A549 (cell line): ENCODE data around the gene PDE8B. TPM values are rescaled to one million over a fixed set of nuclear protein-coding genes. Genes with fewer than 3 reads are reported as not detected.

Experiments used
- ATAC-seq, 2 experiments: fragments of 200-7000 bp in 1 of 2; fragments of >200 bp in 1 of 2; cut with Nextera tagmentation in 1 of 2; cut with Tn5 transposase in 1 of 2; 3 replicates each; pipeline versions ENCODE4 v1.8.0 to v1.9.1; 2018 to 2020; ENCODE audit warnings: mild to moderate bottlenecking in 1 of 2, moderate library complexity in 1 of 2
- CTCF ChIA-PET: fragments of 300-600 bp; sonication (Branson Sonifier 250); formaldehyde crosslinking; extraction: SDS; loops from one replicate; lab custom pipeline; 2021; ENCODE audit warnings: antibody characterized with exemption, inconsistent platforms; lab: Yijun Ruan, JAX
- POLR2A ChIA-PET: fragments of 350-600 bp; formaldehyde crosslinking; extraction: SDS; loops from one replicate; lab custom pipeline; 2021; ENCODE audit warnings: antibody characterized with exemption, inconsistent platforms; lab: Yijun Ruan, JAX
- DNase-seq, 2 experiments: peaks; one replicate each; pipeline versions ENCODE4 v3.0.0 to v3.0.0-alpha.2; 2011 to 2016; ENCODE audit warnings: low read depth in 1 of 2, low spot score in 1 of 2
- FAIRE-seq: peaks from 2 replicates; lab custom pipeline; 2011; peaks lifted over from hg19 to GRCh38; lab: Jason Lieb, UNC
- H3K27ac ChIP-seq, 2 experiments: fragments of >200 bp; sonication (Bioruptor Twin); formaldehyde crosslinking; 3 replicates each; pipeline ENCODE4 v1.5.1; 2016 to 2017
- H3K4me1 ChIP-seq: fragments of >200 bp; sonication (Bioruptor Twin); formaldehyde crosslinking; 3 replicates; pipeline ENCODE4 v1.6.1; 2016
- H3K4me2 ChIP-seq: fragments of >200 bp; sonication (Bioruptor Twin); formaldehyde crosslinking; 3 replicates; pipeline ENCODE4 v1.6.1; 2016
- H3K4me3 ChIP-seq: fragments of >200 bp; sonication (Bioruptor Twin); formaldehyde crosslinking; 3 replicates; pipeline ENCODE4 v1.5.1; 2016
- H3K9me3 ChIP-seq: fragments of >200 bp; sonication (Bioruptor Twin); formaldehyde crosslinking; 3 replicates; pipeline ENCODE4 v1.6.1; 2016
- CBX2 ChIP-seq: fragments of 200-600 bp; sonication (generic); IDR thresholded peaks from 2 replicates; pipeline ENCODE4 v1.6.1; 2016; ENCODE audit warnings: low read depth, mild to moderate bottlenecking, borderline replicate concordance
- CHD2 ChIP-seq: fragments of 150-350 bp; IDR thresholded peaks from 2 replicates; pipeline ENCODE4 v1.6.1; 2014; ENCODE audit warnings: low read length; ENCODE audit not compliant: partially characterized antibody
- CHD4 ChIP-seq: fragments of 200-600 bp; sonication (generic); IDR thresholded peaks from 2 replicates; pipeline ENCODE4 v1.6.1; 2016; ENCODE audit warnings: antibody characterized with exemption, mild to moderate bottlenecking, borderline replicate concordance
- FOSB ChIP-seq: fragments of 250-450 bp; sonication (Bioruptor Pico); IDR thresholded peaks from 2 replicates; pipeline ENCODE4 v1.5.0; 2020; ENCODE audit warnings: mild to moderate bottlenecking, moderate library complexity
- FOSL2 ChIP-seq, 2 experiments: fragments of 450-650 bp in 1 of 2; fragments of >200 bp in 1 of 2; sonication (Bioruptor Twin) in 1 of 2; formaldehyde crosslinking; IDR thresholded peaks; 2 replicates each; pipeline versions ENCODE4 v1.5.0 to v1.6.1; 2016 to 2020; ENCODE audit warnings: mild to moderate bottlenecking in 1 of 2, moderate library complexity in 1 of 2
- FOXS1 ChIP-seq: fragments of 250-450 bp; sonication (Bioruptor Pico); IDR thresholded peaks from 2 replicates; pipeline ENCODE4 v1.5.0; 2020; ENCODE audit warnings: mild to moderate bottlenecking, moderate library complexity
- HEYL ChIP-seq: fragments of 250-450 bp; sonication (Bioruptor Pico); IDR thresholded peaks from 2 replicates; pipeline ENCODE4 v1.8.0; 2021; ENCODE audit warnings: mild to moderate bottlenecking, moderate library complexity
- JUN ChIP-seq, 2 experiments: fragments of >200 bp; sonication (Bioruptor Twin); formaldehyde crosslinking; IDR thresholded peaks; 2 replicates in 1 of 2; 3 replicates in 1 of 2; pipeline ENCODE4 v1.6.1; 2016 to 2017
- MAFK ChIP-seq: fragments of 450-650 bp; IDR thresholded peaks from 2 replicates; pipeline ENCODE4 v1.6.1; 2014; ENCODE audit not compliant: partially characterized antibody
- MAZ ChIP-seq: fragments of 150-350 bp; IDR thresholded peaks from 2 replicates; pipeline ENCODE4 v1.6.1; 2014; ENCODE audit warnings: antibody characterized with exemption, low read depth, low read length, borderline replicate concordance
- PHF8 ChIP-seq: fragments of 200-600 bp; sonication (generic); IDR thresholded peaks from 2 replicates; pipeline ENCODE4 v1.6.1; 2016; ENCODE audit warnings: low read depth, mild to moderate bottlenecking, antibody characterized with exemption, moderate library complexity, borderline replicate concordance
- TP53 ChIP-seq: fragments of 250-450 bp; sonication (Bioruptor Pico); IDR thresholded peaks from 2 replicates; pipeline ENCODE4 v1.5.0; 2021; ENCODE audit warnings: mild to moderate bottlenecking, moderate library complexity
- ZC3H11A ChIP-seq: fragments of 450-650 bp; IDR thresholded peaks from 2 replicates; pipeline ENCODE4 v1.6.1; 2014; ENCODE audit warnings: antibody characterized with exemption, mild to moderate bottlenecking
- WGBS: methylation state at CpG from one replicate; pipeline ENCODE4 v1.1.6; 2017; ENCODE audit errors: missing lambda C conversion rate; 5-methylcytosine and 5-hydroxymethylcytosine counted together
- polyA plus RNA-seq, 4 experiments: library from polyadenylated mRNA; depleted of rRNA in 3 of 4; stranded (reverse); fragments of >200 nt; fragmentation: RNase III in 1 of 4; extraction: RNeasy Plus Mini Kit Qiagen cat#74134 plus additional on column Dnase treatment in 1 of 4; gene quantifications; 2 replicates in 3 of 4; 3 replicates in 1 of 4; pipeline ENCODE4 v1.2.3, GENCODE V29; 2011 to 2017
- TF ChIP-seq, protein P1 (sequence below): fragments of 250-450 bp; sonication (Bioruptor Pico); IDR thresholded peaks from 2 replicates; pipeline ENCODE4 v1.5.0; 2020; ENCODE audit warnings: low read depth, mild to moderate bottlenecking, moderate library complexity
- TF ChIP-seq, protein P2 (sequence below): fragments of >200 bp; sonication (Bioruptor Twin); formaldehyde crosslinking; IDR thresholded peaks from 2 replicates; pipeline ENCODE4 v1.6.1; 2016
- TF ChIP-seq, protein P3 (sequence below): IDR thresholded peaks from 2 replicates; pipeline ENCODE4 v1.6.1; 2012
- TF ChIP-seq, protein P4 (sequence below): fragments of 450-650 bp; IDR thresholded peaks from 2 replicates; pipeline ENCODE4 v1.6.1; 2014; ENCODE audit warnings: antibody characterized with exemption
- TF ChIP-seq, protein P5 (sequence below): fragments of >200 bp; sonication (Bioruptor Twin); formaldehyde crosslinking; IDR thresholded peaks from 3 replicates; pipeline ENCODE4 v1.5.1; 2016
- TF ChIP-seq, protein P6 (sequence below): fragments of 250-450 bp; sonication (Bioruptor Pico); IDR thresholded peaks from 2 replicates; pipeline ENCODE4 v1.5.0; 2021; ENCODE audit warnings: mild to moderate bottlenecking, moderate library complexity, borderline replicate concordance

Gene PDE8B
- polyA plus RNA-seq, 2 of the 4 experiments (the other 2 are of a cell fraction): 2.0 to 4.0 TPM

DNA sequence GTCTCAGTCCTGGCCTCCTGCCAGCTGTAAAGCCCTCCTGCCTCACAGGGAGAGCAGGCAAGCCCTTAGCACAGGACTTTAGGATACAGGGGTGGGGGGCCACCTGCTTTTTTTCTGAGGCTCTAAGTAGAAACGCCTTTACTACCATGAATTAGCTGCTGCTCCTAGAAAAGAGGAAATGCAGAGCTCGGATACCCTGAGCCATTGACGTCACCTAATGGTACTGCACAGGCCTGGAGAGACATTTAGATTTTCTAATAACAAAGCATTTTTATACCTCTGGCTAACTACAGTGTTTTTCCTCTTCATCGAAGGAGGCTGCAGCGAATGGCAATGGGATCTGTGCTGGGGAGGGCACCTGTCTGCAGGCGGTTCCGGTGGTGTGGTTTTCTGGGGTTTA is 144.6 kb downstream of the PDE8B start:
- H3K27ac ChIP-seq: no peak overlapping the region
- no peak overlapping the region for H3K4me2 ChIP-seq
- H3K4me1 ChIP-seq: peaks cover 9% of the 10 kb centered on the region; the same call in 2 of the 3 replicates
- DNase-seq: no peak
- FAIRE-seq: no peak
- TF ChIP-seq HEYL (no peak), ZC3H11A (no peak), MAFK (no peak), CBX2 (no peak), PHF8 (no peak), JUN (IDR thresholded peaks at IDR 0.05) (no peak), MAZ (no peak), FOXS1 (CRISPR knock-in tag) (no peak), CHD4 (no peak), FOSL2 (IDR thresholded peaks at IDR 0.05) (no peak), FOSL2 (CRISPR knock-in tag; IDR thresholded peaks at IDR 0.05) (no peak)
- TF ChIP-seq, protein P1, sequence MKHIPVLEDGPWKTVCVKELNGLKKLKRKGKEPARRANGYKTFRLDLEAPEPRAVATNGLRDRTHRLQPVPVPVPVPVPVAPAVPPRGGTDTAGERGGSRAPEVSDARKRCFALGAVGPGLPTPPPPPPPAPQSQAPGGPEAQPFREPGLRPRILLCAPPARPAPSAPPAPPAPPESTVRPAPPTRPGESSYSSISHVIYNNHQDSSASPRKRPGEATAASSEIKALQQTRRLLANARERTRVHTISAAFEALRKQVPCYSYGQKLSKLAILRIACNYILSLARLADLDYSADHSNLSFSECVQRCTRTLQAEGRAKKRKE: no peak
- TF ChIP-seq, protein P2, sequence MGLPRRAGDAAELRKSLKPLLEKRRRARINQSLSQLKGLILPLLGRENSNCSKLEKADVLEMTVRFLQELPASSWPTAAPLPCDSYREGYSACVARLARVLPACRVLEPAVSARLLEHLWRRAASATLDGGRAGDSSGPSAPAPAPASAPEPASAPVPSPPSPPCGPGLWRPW: no peak
- TF ChIP-seq, protein P3, sequence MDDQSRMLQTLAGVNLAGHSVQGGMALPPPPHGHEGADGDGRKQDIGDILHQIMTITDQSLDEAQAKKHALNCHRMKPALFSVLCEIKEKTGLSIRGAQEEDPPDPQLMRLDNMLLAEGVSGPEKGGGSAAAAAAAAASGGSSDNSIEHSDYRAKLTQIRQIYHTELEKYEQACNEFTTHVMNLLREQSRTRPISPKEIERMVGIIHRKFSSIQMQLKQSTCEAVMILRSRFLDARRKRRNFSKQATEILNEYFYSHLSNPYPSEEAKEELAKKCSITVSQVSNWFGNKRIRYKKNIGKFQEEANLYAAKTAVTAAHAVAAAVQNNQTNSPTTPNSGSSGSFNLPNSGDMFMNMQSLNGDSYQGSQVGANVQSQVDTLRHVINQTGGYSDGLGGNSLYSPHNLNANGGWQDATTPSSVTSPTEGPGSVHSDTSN: no peak
- TF ChIP-seq, protein P4, sequence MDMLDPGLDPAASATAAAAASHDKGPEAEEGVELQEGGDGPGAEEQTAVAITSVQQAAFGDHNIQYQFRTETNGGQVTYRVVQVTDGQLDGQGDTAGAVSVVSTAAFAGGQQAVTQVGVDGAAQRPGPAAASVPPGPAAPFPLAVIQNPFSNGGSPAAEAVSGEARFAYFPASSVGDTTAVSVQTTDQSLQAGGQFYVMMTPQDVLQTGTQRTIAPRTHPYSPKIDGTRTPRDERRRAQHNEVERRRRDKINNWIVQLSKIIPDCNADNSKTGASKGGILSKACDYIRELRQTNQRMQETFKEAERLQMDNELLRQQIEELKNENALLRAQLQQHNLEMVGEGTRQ: no peak
- TF ChIP-seq, protein P5, sequence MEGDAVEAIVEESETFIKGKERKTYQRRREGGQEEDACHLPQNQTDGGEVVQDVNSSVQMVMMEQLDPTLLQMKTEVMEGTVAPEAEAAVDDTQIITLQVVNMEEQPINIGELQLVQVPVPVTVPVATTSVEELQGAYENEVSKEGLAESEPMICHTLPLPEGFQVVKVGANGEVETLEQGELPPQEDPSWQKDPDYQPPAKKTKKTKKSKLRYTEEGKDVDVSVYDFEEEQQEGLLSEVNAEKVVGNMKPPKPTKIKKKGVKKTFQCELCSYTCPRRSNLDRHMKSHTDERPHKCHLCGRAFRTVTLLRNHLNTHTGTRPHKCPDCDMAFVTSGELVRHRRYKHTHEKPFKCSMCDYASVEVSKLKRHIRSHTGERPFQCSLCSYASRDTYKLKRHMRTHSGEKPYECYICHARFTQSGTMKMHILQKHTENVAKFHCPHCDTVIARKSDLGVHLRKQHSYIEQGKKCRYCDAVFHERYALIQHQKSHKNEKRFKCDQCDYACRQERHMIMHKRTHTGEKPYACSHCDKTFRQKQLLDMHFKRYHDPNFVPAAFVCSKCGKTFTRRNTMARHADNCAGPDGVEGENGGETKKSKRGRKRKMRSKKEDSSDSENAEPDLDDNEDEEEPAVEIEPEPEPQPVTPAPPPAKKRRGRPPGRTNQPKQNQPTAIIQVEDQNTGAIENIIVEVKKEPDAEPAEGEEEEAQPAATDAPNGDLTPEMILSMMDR: no peak
- TF ChIP-seq, all 56 proteins: peak for 0
- Histone ChIP-seq H3K4me3 (no peak overlapping the region), H3K9me3 (no peaks in the 10 kb centered on the region)
- POLR2A ChIA-PET: no interaction called here
- no peak for ATAC-seq
- 80% methylated on average over 7 of the region's 7 CpGs for WGBS
- CTCF ChIA-PET: no interaction called here

DNA sequence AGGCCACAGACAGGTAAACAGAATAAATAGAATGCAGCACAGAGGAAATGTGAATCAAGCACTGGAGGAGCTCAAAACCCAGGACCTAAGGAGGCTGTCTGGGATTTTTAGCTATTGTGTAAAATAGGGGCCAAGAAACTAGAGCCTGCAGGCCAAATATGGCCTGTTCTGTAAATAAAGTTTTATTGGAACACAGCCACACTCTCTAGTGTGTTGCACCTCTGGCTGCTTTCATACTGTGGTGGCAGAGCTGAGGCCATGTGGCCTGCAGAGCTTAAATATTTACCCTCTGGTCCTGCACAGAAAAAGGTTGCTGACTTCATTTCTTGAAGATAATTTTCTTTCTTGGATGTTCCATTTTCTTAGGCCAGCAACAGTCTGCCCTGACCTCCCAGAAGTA is 145.3 kb downstream of the PDE8B start:
- TF ChIP-seq, protein P6, sequence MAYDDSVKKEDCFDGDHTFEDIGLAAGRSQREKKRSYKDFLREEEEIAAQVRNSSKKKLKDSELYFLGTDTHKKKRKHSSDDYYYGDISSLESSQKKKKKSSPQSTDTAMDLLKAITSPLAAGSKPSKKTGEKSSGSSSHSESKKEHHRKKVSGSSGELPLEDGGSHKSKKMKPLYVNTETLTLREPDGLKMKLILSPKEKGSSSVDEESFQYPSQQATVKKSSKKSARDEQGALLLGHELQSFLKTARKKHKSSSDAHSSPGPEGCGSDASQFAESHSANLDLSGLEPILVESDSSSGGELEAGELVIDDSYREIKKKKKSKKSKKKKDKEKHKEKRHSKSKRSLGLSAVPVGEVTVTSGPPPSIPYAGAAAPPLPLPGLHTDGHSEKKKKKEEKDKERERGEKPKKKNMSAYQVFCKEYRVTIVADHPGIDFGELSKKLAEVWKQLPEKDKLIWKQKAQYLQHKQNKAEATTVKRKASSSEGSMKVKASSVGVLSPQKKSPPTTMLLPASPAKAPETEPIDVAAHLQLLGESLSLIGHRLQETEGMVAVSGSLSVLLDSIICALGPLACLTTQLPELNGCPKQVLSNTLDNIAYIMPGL: no peak
- TF ChIP-seq CHD2 (no peak), FOSB (CRISPR knock-in tag) (no peak), HEYL (no peak), TP53 (no peak)

More for the DNA sequence above, 145.3 kb downstream of the PDE8B start:
- no peak overlapping the region for H3K27ac ChIP-seq
- ChIA-PET CTCF (no interaction called here), POLR2A (no interaction called here)
- ATAC-seq (no peak), DNase-seq (no peak), FAIRE-seq (no peak)
- H3K4me2 ChIP-seq: no peak overlapping the region
- H3K4me3 ChIP-seq: no peak overlapping the region
- H3K9me3 ChIP-seq: no peaks in the 10 kb centered on the region
- peaks cover 9% of the 10 kb centered on the region; the same call in 2 of the 3 replicates for H3K4me1 ChIP-seq
